HepG2 (cell line): Measurements from ENCODE around the gene WNT7B. TPM values are rescaled to one million over a fixed set of nuclear protein-coding genes. Genes with fewer than 3 reads are reported as not detected.

Experiments
- AGO2 ChIP-seq: fragments of 200-400 bp; formaldehyde crosslinking; optimal IDR thresholded peaks from 2 replicates; pipeline ENCODE3; 2017; ENCODE audit warnings: mild to moderate bottlenecking, low read depth, low read length, moderate library complexity
- BRD4 ChIP-seq: sonication (generic); formaldehyde crosslinking; IDR thresholded peaks from 2 replicates; pipeline ENCODE4 v1.4.0; 2020; ENCODE audit warnings: missing genetic modification reagents
- HDAC2 ChIP-seq: sonication (generic); formaldehyde crosslinking; IDR thresholded peaks from 2 replicates; pipeline ENCODE4 v1.4.0; 2020; ENCODE audit warnings: missing genetic modification reagents
- HNF4G ChIP-seq, 2 experiments: sonication (generic) in 1 of 2; formaldehyde crosslinking in 1 of 2; IDR thresholded peaks; 2 replicates each; pipeline versions ENCODE4 v1.4.0 to v1.6.1; 2011 to 2020; ENCODE audit warnings: borderline replicate concordance in 2 of 2, low read depth in 2 of 2, mild to moderate bottlenecking in 2 of 2, low read length in 1 of 2, missing genetic modification reagents in 1 of 2, moderate library complexity in 1 of 2
- KLF11 ChIP-seq: IDR thresholded peaks from 2 replicates; pipeline ENCODE4 v1.6.1; 2016; ENCODE audit warnings: missing compliant biosample characterization
- KLF12 ChIP-seq: sonication (generic); formaldehyde crosslinking; IDR thresholded peaks from 2 replicates; pipeline ENCODE4 v1.4.0; 2020; ENCODE audit warnings: missing genetic modification reagents, borderline replicate concordance
- KLF9 ChIP-seq: IDR thresholded peaks from 2 replicates; pipeline ENCODE4 v1.6.1; 2016; ENCODE audit warnings: low read depth
- MED8 ChIP-seq: sonication (generic); formaldehyde crosslinking; IDR thresholded peaks from 2 replicates; pipeline ENCODE4 v1.8.1; 2023; ENCODE audit warnings: mild to moderate bottlenecking, missing genetic modification reagents; ENCODE audit not compliant: insufficient replicate concordance
- NFIC ChIP-seq: IDR thresholded peaks from 2 replicates; pipeline ENCODE4 v1.6.1; 2012; ENCODE audit warnings: mild to moderate bottlenecking, low read length, inconsistent platforms
- SNAPC5 ChIP-seq: sonication (generic); formaldehyde crosslinking; IDR thresholded peaks from 2 replicates; pipeline ENCODE4 v1.8.1; 2023; ENCODE audit warnings: mild to moderate bottlenecking, missing genetic modification reagents, borderline replicate concordance
- YEATS4 ChIP-seq: sonication (generic); formaldehyde crosslinking; IDR thresholded peaks from 2 replicates; pipeline ENCODE4 v1.4.0; 2020; ENCODE audit warnings: missing genetic modification reagents, borderline replicate concordance
- ZMAT3 ChIP-seq: sonication (generic); formaldehyde crosslinking; conservative IDR thresholded peaks from 2 replicates; pipeline ENCODE4 v1.7.0; 2021; ENCODE audit warnings: missing genetic modification reagents
- ZNF143 ChIP-seq: sonication (generic); formaldehyde crosslinking; IDR thresholded peaks from 2 replicates; pipeline ENCODE4 v1.4.0; 2020; ENCODE audit warnings: missing genetic modification reagents
- ZNF292 ChIP-seq: sonication (generic); formaldehyde crosslinking; IDR thresholded peaks from 2 replicates; pipeline ENCODE4 v1.8.1; 2022; ENCODE audit warnings: mild to moderate bottlenecking, low read depth, missing genetic modification reagents, borderline replicate concordance
- ZNF512B ChIP-seq: sonication (generic); formaldehyde crosslinking; IDR thresholded peaks from 2 replicates; pipeline ENCODE4 v1.5.1; 2020; ENCODE audit warnings: missing genetic modification reagents, mild to moderate bottlenecking, borderline replicate concordance
- ZSCAN31 ChIP-seq: sonication (generic); formaldehyde crosslinking; IDR thresholded peaks from 2 replicates; pipeline ENCODE4 v1.5.0; 2020; ENCODE audit warnings: low read depth, mild to moderate bottlenecking, missing genetic modification reagents
- polyA plus RNA-seq, 8 experiments: library from polyadenylated mRNA; depleted of rRNA in 3 of 8; stranded (reverse) in 7 of 8; unstranded in 1 of 8; fragments of >200 nt; fragmentation: Illumina TruSeq in 4 of 8; extraction: Trizol in 4 of 8; gene quantifications; 2 replicates each; pipeline versions ENCODE4 v1.2.1 to v1.2.3, GENCODE V29; 2011 to 2016; ENCODE audit warnings: low read depth in 4 of 8, missing spikeins in 1 of 8, mixed read lengths in 1 of 8; ENCODE audit not compliant: insufficient read depth in 1 of 8
- total RNA-seq, 5 experiments: library from RNA; depleted of rRNA; stranded (reverse); fragments of >200 nt; fragmentation: Illumina TruSeq; extraction: Trizol; gene quantifications; 2 replicates each; pipeline ENCODE4 v1.2.3, GENCODE V29; 2016; ENCODE audit warnings: low read depth in 1 of 5
- TF ChIP-seq, protein P1 (sequence below): sonication (generic); formaldehyde crosslinking; IDR thresholded peaks from 2 replicates; pipeline ENCODE4 v1.5.1; 2020; ENCODE audit warnings: mild to moderate bottlenecking, missing genetic modification reagents, moderate library complexity
- TF ChIP-seq, protein P2 (sequence below): sonication (generic); formaldehyde crosslinking; IDR thresholded peaks from 2 replicates; pipeline ENCODE4 v1.5.1; 2020; ENCODE audit warnings: mild to moderate bottlenecking, missing genetic modification reagents, moderate library complexity

Gene WNT7B
- total and polyA plus RNA-seq, 2 of the 13 experiments (the other 11 are each of a cell fraction or from before 2014, with no cell fraction given) = 0.09 TPM; not detected in 1

DNA sequence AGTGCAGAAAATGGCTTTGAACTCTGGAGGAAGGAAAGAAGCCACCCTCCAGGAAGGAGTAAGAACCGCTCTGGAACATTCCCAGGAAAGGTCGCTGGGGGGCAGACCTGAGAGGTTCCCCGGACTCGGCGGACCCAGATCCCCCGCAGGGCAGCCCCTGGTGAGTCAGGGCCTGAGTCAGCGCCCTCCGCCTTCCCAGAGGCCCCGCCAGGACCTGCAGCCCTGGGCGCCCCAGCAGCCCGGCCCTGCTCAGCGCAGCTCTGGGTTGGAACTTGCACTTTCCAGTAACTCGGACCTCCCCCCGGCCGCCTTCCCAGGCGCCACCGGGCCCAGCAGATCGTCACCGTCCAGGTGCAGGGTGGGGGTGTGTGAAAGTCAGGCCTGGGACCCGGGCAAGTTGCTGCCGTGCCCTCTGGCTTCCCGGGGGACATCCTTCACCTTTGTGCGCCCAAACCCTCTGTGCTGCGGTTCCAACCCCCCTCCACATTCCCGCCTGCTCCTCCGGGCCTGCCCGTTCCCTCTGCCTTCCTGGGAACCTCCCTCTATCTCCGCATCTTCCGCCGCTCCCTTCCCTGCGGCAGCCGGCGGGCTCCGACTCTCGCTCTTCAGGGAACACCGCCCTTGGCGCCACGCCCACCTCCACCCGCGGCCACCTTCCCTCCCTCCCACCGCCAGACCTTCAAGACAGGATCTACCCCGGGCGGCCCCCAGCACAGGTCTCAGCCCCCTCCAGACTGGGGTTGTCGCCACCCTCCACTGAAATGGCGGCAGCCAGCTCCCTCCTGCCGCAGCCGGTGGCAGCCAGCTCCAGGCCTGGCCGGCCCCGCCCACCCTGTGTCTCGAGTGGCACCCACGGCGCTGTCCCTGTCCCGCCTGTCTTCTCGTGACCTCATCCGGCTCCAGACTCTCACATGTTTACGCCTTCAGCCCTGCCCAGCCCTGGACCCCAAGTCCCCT is 36.8 kb upstream of the WNT7B start (continued):
- peak; percentile 44; the same call in 1 of the 2 replicates for TF ChIP-seq ZMAT3 (CRISPR knock-in tag)
- TF ChIP-seq, protein P1, sequence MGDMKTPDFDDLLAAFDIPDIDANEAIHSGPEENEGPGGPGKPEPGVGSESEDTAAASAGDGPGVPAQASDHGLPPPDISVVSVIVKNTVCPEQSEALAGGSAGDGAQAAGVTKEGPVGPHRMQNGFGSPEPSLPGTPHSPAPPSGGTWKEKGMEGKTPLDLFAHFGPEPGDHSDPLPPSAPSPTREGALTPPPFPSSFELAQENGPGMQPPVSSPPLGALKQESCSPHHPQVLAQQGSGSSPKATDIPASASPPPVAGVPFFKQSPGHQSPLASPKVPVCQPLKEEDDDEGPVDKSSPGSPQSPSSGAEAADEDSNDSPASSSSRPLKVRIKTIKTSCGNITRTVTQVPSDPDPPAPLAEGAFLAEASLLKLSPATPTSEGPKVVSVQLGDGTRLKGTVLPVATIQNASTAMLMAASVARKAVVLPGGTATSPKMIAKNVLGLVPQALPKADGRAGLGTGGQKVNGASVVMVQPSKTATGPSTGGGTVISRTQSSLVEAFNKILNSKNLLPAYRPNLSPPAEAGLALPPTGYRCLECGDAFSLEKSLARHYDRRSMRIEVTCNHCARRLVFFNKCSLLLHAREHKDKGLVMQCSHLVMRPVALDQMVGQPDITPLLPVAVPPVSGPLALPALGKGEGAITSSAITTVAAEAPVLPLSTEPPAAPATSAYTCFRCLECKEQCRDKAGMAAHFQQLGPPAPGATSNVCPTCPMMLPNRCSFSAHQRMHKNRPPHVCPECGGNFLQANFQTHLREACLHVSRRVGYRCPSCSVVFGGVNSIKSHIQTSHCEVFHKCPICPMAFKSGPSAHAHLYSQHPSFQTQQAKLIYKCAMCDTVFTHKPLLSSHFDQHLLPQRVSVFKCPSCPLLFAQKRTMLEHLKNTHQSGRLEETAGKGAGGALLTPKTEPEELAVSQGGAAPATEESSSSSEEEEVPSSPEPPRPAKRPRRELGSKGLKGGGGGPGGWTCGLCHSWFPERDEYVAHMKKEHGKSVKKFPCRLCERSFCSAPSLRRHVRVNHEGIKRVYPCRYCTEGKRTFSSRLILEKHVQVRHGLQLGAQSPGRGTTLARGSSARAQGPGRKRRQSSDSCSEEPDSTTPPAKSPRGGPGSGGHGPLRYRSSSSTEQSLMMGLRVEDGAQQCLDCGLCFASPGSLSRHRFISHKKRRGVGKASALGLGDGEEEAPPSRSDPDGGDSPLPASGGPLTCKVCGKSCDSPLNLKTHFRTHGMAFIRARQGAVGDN (CRISPR knock-in tag) = peak; percentile 87
- TF ChIP-seq KLF12 (CRISPR knock-in tag) = 0 out of 2 replicates have a peak, but pooled peaks have one; percentile 19
- TF ChIP-seq MED8 (CRISPR knock-in tag) = peak; percentile 40
- TF ChIP-seq AGO2 = peak; percentile 21
- 0 out of 2 replicates have a peak, but pooled peaks have one; percentile 45 for TF ChIP-seq BRD4 (CRISPR knock-in tag)
- TF ChIP-seq, protein P2, sequence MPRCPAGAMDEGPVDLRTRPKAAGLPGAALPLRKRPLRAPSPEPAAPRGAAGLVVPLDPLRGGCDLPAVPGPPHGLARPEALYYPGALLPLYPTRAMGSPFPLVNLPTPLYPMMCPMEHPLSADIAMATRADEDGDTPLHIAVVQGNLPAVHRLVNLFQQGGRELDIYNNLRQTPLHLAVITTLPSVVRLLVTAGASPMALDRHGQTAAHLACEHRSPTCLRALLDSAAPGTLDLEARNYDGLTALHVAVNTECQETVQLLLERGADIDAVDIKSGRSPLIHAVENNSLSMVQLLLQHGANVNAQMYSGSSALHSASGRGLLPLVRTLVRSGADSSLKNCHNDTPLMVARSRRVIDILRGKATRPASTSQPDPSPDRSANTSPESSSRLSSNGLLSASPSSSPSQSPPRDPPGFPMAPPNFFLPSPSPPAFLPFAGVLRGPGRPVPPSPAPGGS = peak; percentile 71
- peak; percentile 59; the same call in 1 of the 2 replicates for TF ChIP-seq YEATS4 (CRISPR knock-in tag)
- TF ChIP-seq KLF11 (CRISPR knock-in tag) = no peak
- TF ChIP-seq NFIC = no peak
- TF ChIP-seq HNF4G (IDR thresholded peaks at IDR 0.05; ENCODE audit: borderline replicate concordance, low read depth, low read length) = peak; percentile 43; the same call in 1 of the 2 replicates
- TF ChIP-seq HNF4G (CRISPR knock-in tag; IDR thresholded peaks at IDR 0.05; ENCODE audit: borderline replicate concordance, low read depth) = no peak
- TF ChIP-seq SNAPC5 (CRISPR knock-in tag) = no peak
- peak; percentile 52; the same call in 1 of the 2 replicates for TF ChIP-seq ZSCAN31
- no peak for TF ChIP-seq KLF9
- TF ChIP-seq ZNF512B = peak; percentile 21; the same call in 1 of the 2 replicates
- TF ChIP-seq HDAC2 = peak; percentile 73
- peak; percentile 47; the same call in 1 of the 2 replicates for TF ChIP-seq ZNF292 (CRISPR knock-in tag)
- peak; percentile 81 for TF ChIP-seq ZNF143 (CRISPR knock-in tag)
